Activated CD8-positive, alpha-beta memory T cell treated with anti-CD3 and anti-CD28 coated beads for 24 hours (primary cell): ENCODE results near the gene DCD.
A peak's percentile ranks its signal among the peaks of the same experiment; 100 is the strongest.

Experiments
- DNase-seq: peaks from one replicate; pipeline ENCODE4 v3.0.0-alpha.2; 2020

The DCD gene

GRCh38 chr12:54605138-54605970, 42.8 kb downstream of the DCD start:
- DNase-seq: no peak

GRCh38 chr12:54604436-54604835, 43.7 kb downstream of the DCD start:
- no peak for DNase-seq

- no peak for DNase-seq
Measured at GRCh38 chr12:54603872-54604271, 44.3 kb downstream of the DCD start.

- peak; percentile 81 for DNase-seq
Measured at GRCh38 chr12:54603173-54603814, 44.9 kb downstream of the DCD start.

DNA sequence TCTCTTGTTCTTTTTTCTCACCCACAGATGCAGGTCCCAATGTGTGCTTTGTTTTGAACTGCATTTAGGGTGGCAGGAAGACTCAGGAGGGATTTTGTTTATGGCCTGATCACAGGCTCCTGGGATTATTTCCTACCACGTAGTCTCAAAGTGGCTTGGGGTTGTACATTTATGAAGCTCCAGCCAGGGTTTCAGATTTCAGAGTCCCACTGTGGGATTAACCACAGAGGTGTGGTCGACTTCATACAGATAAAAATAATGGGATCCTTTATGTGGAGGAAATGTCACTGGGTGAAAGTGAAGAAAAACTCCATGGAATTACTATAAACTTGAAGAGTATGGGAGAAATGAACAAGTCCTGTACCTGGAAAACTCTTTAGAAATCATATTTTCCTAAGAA, 45.5 kb downstream of the DCD start:
- no peak for DNase-seq

DNA sequence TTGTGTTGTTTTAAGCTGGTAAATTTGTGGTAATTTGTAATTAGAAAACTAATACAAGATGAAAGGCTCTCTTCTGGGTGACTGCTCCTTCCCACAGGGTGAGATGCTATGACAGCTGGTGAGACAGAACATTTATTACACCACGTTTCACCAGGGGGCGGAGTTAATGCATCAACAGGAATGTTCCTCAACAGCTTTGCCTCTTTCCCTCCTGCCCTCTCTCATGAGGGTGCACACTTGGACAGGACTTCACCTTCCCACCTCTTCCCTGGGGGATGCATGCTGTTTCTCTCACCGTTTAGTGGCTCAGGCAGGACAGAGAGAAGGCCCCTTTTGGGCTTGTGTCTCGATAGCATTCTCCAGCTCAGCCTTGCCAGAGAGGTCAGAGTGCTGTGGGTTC, 46.3 kb downstream of the DCD start:
- DNase-seq: no peak

- no peak for DNase-seq
Measured at GRCh38 chr12:54598970-54599369, 49.2 kb downstream of the DCD start.

DNA sequence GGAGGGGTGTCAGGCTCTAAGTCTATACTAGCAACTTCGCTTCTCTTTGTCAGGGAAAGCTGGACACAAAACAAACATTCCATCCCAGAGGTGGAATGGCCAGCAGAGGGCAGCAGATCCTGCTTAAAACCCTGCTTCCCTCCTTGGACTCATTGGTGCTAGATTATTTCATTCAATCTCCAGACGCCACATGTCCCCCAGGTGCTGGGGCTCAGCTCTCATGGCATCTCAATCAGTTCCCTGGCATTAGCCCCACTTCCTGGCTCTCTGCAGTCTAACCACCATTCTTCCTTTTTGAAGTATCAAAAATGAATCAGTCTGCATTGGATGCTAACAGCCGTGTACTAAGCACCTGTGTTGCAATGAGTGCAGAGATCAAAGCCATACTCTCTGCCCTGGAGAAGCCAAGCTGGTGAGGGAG, 51.6 kb downstream of the DCD start:
- peak; percentile 82 for DNase-seq

GRCh38 chr12:54595471-54595870, 52.7 kb downstream of the DCD start:
- no peak for DNase-seq
